ENCODE measurements around the gene GALR3.

The GALR3 gene

GRCh38 chr22:37823134-37823985, at the start of gene GALR3:
GALR3 (plus strand) TSS chr22:37823382; CDS start chr22:37823407, 25 bp downstream.
- Mint-ChIP-seq H3K27ac (no peak within 1 kb of the TSS), H3K4me1 (ENCODE audit: low read depth) (peaks cover 5% of the 10 kb centered on the region), H3K27me3 (peaks cover 12% of the 10 kb centered on the region), H3K9me3 (ENCODE audit: low read depth) (no peaks in the 10 kb centered on the region), H3K36me3 (no peaks in the 10 kb centered on the region), H3K4me3 (peak within 1 kb of the TSS; percentile 40)

GRCh38 chr22:37774728-37775127, 48.5 kb upstream of the GALR3 start:
- Mint-ChIP-seq H3K4me1 (ENCODE audit: low read depth) (no peaks in the 10 kb centered on the region), H3K36me3 (no peaks in the 10 kb centered on the region), H3K27ac (no peak overlapping the region), H3K9me3 (ENCODE audit: low read depth) (no peaks in the 10 kb centered on the region), H3K4me3 (no peak overlapping the region), H3K27me3 (no peaks in the 10 kb centered on the region)

GRCh38 chr22:37775785-37776638, 47.2 kb upstream of the GALR3 start:
- no peaks in the 10 kb centered on the region for H3K36me3 Mint-ChIP-seq
- no peaks in the 10 kb centered on the region for H3K4me1 Mint-ChIP-seq (ENCODE audit: low read depth)
- H3K9me3 Mint-ChIP-seq (ENCODE audit: low read depth) = no peaks in the 10 kb centered on the region
- no peaks in the 10 kb centered on the region for H3K27me3 Mint-ChIP-seq
- H3K4me3 Mint-ChIP-seq = no peak overlapping the region
- H3K27ac Mint-ChIP-seq = no peak overlapping the region

GRCh38 chr22:37776639-37777005, 46.6 kb upstream of the GALR3 start:
- H3K4me1 Mint-ChIP-seq (ENCODE audit: low read depth) = no peaks in the 10 kb centered on the region
- no peaks in the 10 kb centered on the region for H3K9me3 Mint-ChIP-seq (ENCODE audit: low read depth)
- no peak overlapping the region for H3K4me3 Mint-ChIP-seq
- H3K27me3 Mint-ChIP-seq = no peaks in the 10 kb centered on the region
- H3K36me3 Mint-ChIP-seq = no peaks in the 10 kb centered on the region
- H3K27ac Mint-ChIP-seq = no peak overlapping the region

- no peak overlapping the region for H3K27ac Mint-ChIP-seq
- H3K4me1 Mint-ChIP-seq (ENCODE audit: low read depth) = no peaks in the 10 kb centered on the region
- H3K4me3 Mint-ChIP-seq = no peak overlapping the region
- H3K36me3 Mint-ChIP-seq = no peaks in the 10 kb centered on the region
- H3K9me3 Mint-ChIP-seq (ENCODE audit: low read depth) = no peaks in the 10 kb centered on the region
- no peaks in the 10 kb centered on the region for H3K27me3 Mint-ChIP-seq
These were observed 46.0 kb upstream of the GALR3 start for GRCh38 chr22:37777122-37777687.

GRCh38 chr22:37778370-37779009, 44.7 kb upstream of the GALR3 start:
- H3K4me1 Mint-ChIP-seq (ENCODE audit: low read depth) = no peaks in the 10 kb centered on the region
- H3K36me3 Mint-ChIP-seq = no peaks in the 10 kb centered on the region
- H3K9me3 Mint-ChIP-seq (ENCODE audit: low read depth) = no peaks in the 10 kb centered on the region
- H3K27ac Mint-ChIP-seq = no peak overlapping the region
- H3K4me3 Mint-ChIP-seq = no peak overlapping the region
- H3K27me3 Mint-ChIP-seq = no peaks in the 10 kb centered on the region

- Mint-ChIP-seq H3K27ac (no peak overlapping the region), H3K4me3 (no peak overlapping the region), H3K27me3 (peaks cover 2% of the 10 kb centered on the region), H3K9me3 (ENCODE audit: low read depth) (no peaks in the 10 kb centered on the region), H3K4me1 (ENCODE audit: low read depth) (no peaks in the 10 kb centered on the region), H3K36me3 (no peaks in the 10 kb centered on the region)
These were observed 41.6 kb upstream of the GALR3 start for GRCh38 chr22:37781434-37782059.

GRCh38 chr22:37782340-37783168, 40.6 kb upstream of the GALR3 start:
- Mint-ChIP-seq H3K9me3 (ENCODE audit: low read depth) (no peaks in the 10 kb centered on the region), H3K4me1 (ENCODE audit: low read depth) (no peaks in the 10 kb centered on the region), H3K4me3 (no peak overlapping the region), H3K36me3 (no peaks in the 10 kb centered on the region), H3K27ac (no peak overlapping the region), H3K27me3 (peaks cover 2% of the 10 kb centered on the region)

GRCh38 chr22:37784829-37785495, 38.2 kb upstream of the GALR3 start:
- H3K9me3 Mint-ChIP-seq (ENCODE audit: low read depth) = no peaks in the 10 kb centered on the region
- no peaks in the 10 kb centered on the region for H3K36me3 Mint-ChIP-seq
- H3K4me3 Mint-ChIP-seq = no peak overlapping the region
- H3K4me1 Mint-ChIP-seq (ENCODE audit: low read depth) = no peaks in the 10 kb centered on the region
- H3K27me3 Mint-ChIP-seq = peaks cover 2% of the 10 kb centered on the region
- H3K27ac Mint-ChIP-seq = no peak overlapping the region

- H3K4me3 Mint-ChIP-seq = no peak overlapping the region
- H3K27ac Mint-ChIP-seq = no peak overlapping the region
- H3K36me3 Mint-ChIP-seq = no peaks in the 10 kb centered on the region
- H3K4me1 Mint-ChIP-seq (ENCODE audit: low read depth) = no peaks in the 10 kb centered on the region
- H3K9me3 Mint-ChIP-seq (ENCODE audit: low read depth) = no peaks in the 10 kb centered on the region
- H3K27me3 Mint-ChIP-seq = peaks cover 2% of the 10 kb centered on the region
These were observed 32.9 kb upstream of the GALR3 start for GRCh38 chr22:37790234-37790633.

- H3K27me3 Mint-ChIP-seq = no peaks in the 10 kb centered on the region
- no peak overlapping the region for H3K27ac Mint-ChIP-seq
- H3K36me3 Mint-ChIP-seq = no peaks in the 10 kb centered on the region
- no peaks in the 10 kb centered on the region for H3K4me1 Mint-ChIP-seq (ENCODE audit: low read depth)
- no peak overlapping the region for H3K4me3 Mint-ChIP-seq
- no peaks in the 10 kb centered on the region for H3K9me3 Mint-ChIP-seq (ENCODE audit: low read depth)
These were observed 30.7 kb upstream of the GALR3 start for GRCh38 chr22:37792494-37792893.

- Mint-ChIP-seq H3K36me3 (no peaks in the 10 kb centered on the region), H3K4me1 (ENCODE audit: low read depth) (no peaks in the 10 kb centered on the region), H3K9me3 (ENCODE audit: low read depth) (no peaks in the 10 kb centered on the region), H3K4me3 (no peak overlapping the region), H3K27me3 (no peaks in the 10 kb centered on the region), H3K27ac (no peak overlapping the region)
These were observed 28.8 kb upstream of the GALR3 start for GRCh38 chr22:37794376-37794775.

- no peak overlapping the region for H3K27ac Mint-ChIP-seq
- H3K4me1 Mint-ChIP-seq (ENCODE audit: low read depth) = no peaks in the 10 kb centered on the region
- no peaks in the 10 kb centered on the region for H3K9me3 Mint-ChIP-seq (ENCODE audit: low read depth)
- no peaks in the 10 kb centered on the region for H3K27me3 Mint-ChIP-seq
- no peak overlapping the region for H3K4me3 Mint-ChIP-seq
- no peaks in the 10 kb centered on the region for H3K36me3 Mint-ChIP-seq
These were observed 27.1 kb upstream of the GALR3 start for GRCh38 chr22:37796079-37796478.

Data from activated naive CD8-positive, alpha-beta T cell (primary cell).